ENCODE measurements around the gene USP24. TPM values are rescaled to one million over a fixed set of nuclear protein-coding genes. Genes with fewer than 3 reads are reported as not detected.

Gene USP24
- total RNA-seq, 2 donors from 2014 or later = 47.8 to 58.5 TPM

GRCh38 chr1:55021942-55022546 is 193.1 kb downstream of the USP24 start:
- no peaks in the 10 kb centered on the region for H3K27me3 ChIP-seq (replicated peaks; ENCODE audit: insufficient read depth)
- no peak overlapping the region for H3K27ac ChIP-seq
- H3K4me3 ChIP-seq = no peak overlapping the region
- peak; percentile 28 for DNase-seq (ENCODE audit: low spot score)
- peak; percentile 93 for ATAC-seq (ENCODE audit: insufficient number of reproducible peaks, low FRiP score, low read depth)
- H3K4me1 ChIP-seq (ENCODE audit: control insufficient read depth in 1 of 2, low read depth in 2 of 2) = no peaks in the 10 kb centered on the region
- peak; percentile 77 for TF ChIP-seq CTCF (IDR thresholded peaks at IDR 0.05)
- no peaks in the 10 kb centered on the region for H3K36me3 ChIP-seq
- no peaks in the 10 kb centered on the region for H3K9me3 ChIP-seq

- Histone ChIP-seq H3K27ac (no peak overlapping the region), H3K4me1 (ENCODE audit: control insufficient read depth in 1 of 2, low read depth in 2 of 2) (peaks cover 0 to 7% of the 10 kb centered on the region in 2 donors), H3K4me3 (no peak overlapping the region), H3K27me3 (replicated peaks; ENCODE audit: insufficient read depth) (no peaks in the 10 kb centered on the region), H3K36me3 (no peaks in the 10 kb centered on the region), H3K9me3 (no peaks in the 10 kb centered on the region)
- no peak for DNase-seq (ENCODE audit: low spot score)
- TF ChIP-seq CTCF (IDR thresholded peaks at IDR 0.05) = no peak
- ATAC-seq (ENCODE audit: insufficient number of reproducible peaks, low FRiP score, low read depth) = no peak
Measured at GRCh38 chr1:55018395-55018794, 196.8 kb downstream of the USP24 start.

Other genes with a start within 250 kb of the USP24 start
- 1 to 10 TPM in 1 of 2 donors, not detected in 1; 3.4 TPM for gene TMEM61, start 234.7 kb downstream of the USP24 start, total RNA-seq
- not detected for gene BSND, start 216.4 kb downstream of the USP24 start, total RNA-seq
- under 1 TPM; 0.21 to 0.27 TPM for gene PCSK9, start 175.8 kb downstream of the USP24 start, total RNA-seq

All from thoracic aorta (tissue), 2 donors.